Esophagus squamous epithelium (tissue), 5 donors: ENCODE results near the gene ARHGDIB. TPM values are rescaled to one million over a fixed set of nuclear protein-coding genes. Genes with fewer than 3 reads are reported as not detected.

Source experiments
- DNase-seq: peaks from one replicate; lab custom pipeline; 2025; lab: John Stamatoyannopoulos, UW
- H3K27ac ChIP-seq, 4 donors: fragments of 200-600 bp; sonication (generic); one replicate each; pipeline ENCODE4 v1.5.1; 2016 to 2019; ENCODE audit warnings: mild to moderate bottlenecking in 1 of 4
- H3K27me3 ChIP-seq, 4 donors: fragments of 200-600 bp; sonication (generic); 1 replicate in 3 of 4; 2 replicates in 1 of 4; pipeline versions ENCODE4 v1.5.1 to v1.6.0; 2017 to 2021; ENCODE audit warnings: antibody characterized with exemption in 1 of 4
- H3K36me3 ChIP-seq, 3 donors: fragments of 200-600 bp; sonication (generic); one replicate each; pipeline ENCODE4 v1.5.1; 2016 to 2019
- H3K4me1 ChIP-seq, 3 donors: fragments of 200-600 bp; sonication (generic); one replicate each; pipeline ENCODE4 v1.5.1; 2017 to 2019
- H3K4me3 ChIP-seq, 4 donors: fragments of 200-600 bp; sonication (generic); 1 replicate in 3 of 4; 2 replicates in 1 of 4; pipeline ENCODE4 v1.5.1; 2016 to 2019; ENCODE audit warnings: mild to moderate bottlenecking in 2 of 4, moderate library complexity in 1 of 4
- H3K9me3 ChIP-seq, 3 donors: fragments of 200-600 bp; sonication (generic); one replicate each; pipeline ENCODE4 v1.5.1; 2016 to 2019
- POLR2A ChIP-seq, 4 donors: fragments of 450-650 bp; IDR thresholded peaks; one replicate each; pipeline ENCODE4 v1.6.1; 2017; ENCODE audit warnings: antibody characterized with exemption in 4 of 4, mild to moderate bottlenecking in 4 of 4, moderate library complexity in 3 of 4
- WGBS, 2 donors: methylation state at CpG; one replicate each; pipeline ENCODE4 v1.1.5; 2018; 5-methylcytosine and 5-hydroxymethylcytosine counted together
- intact Hi-C: fragments of 100-400 bp; cut with DNase I; formaldehyde crosslinking; loops from one replicate; pipeline ENCODE4 v1.15.0; 2022
- total RNA-seq, 4 donors: library from RNA; depleted of rRNA; stranded (reverse); fragments of >200 nt; gene quantifications; one replicate each; pipeline ENCODE4 v1.1.0, GENCODE V29; 2016
- TF ChIP-seq, protein P1 (sequence below), 6 experiments: fragments of 450-650 bp in 4 of 6; fragments of 200-600 bp in 2 of 6; sonication (generic) in 2 of 6; IDR thresholded peaks; one replicate each; pipeline ENCODE4 v1.5.1; 2016 to 2019; ENCODE audit warnings: antibody characterized with exemption in 6 of 6, mild to moderate bottlenecking in 4 of 6, moderate library complexity in 4 of 6
- donor health status: DM: yes; HTN: yes; CAD: no.

Gene ARHGDIB
- total RNA-seq, 4 donors from 2014 or later, result 17.2 to 91.1 (median 62.0) TPM

DNA sequence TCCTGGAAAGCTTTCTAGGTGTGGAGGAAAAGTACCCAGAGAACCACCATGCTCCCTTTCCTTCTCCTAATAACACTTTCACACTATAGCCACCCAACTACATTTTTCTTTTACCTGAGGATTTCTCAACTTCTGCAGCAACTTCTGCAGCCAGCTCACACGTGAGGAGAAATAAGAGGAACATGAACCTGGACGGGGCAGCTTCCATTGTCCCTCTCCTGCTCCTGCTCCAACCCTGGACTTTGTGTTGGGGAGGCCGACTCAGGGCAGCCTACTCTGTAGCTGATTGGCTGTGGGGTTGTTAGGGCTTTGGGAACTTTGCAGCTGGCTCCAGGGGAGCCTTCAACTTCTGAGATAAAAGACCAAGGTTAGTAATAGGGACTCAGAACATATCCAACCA, 23.1 kb downstream of the ARHGDIB start, which contains the start of gene ERP27:
ERP27 (minus strand) TSS at position 237 of the 400 bp plus-strand sequence; CDS start at position 208, 29 bp downstream.
- WGBS, 2 donors, result 61% methylated on average over 3 of the region's 3 CpGs; no CpG with 5 or more reads in 1 of the 2 donors

GRCh38 chr12:14937689-14938088, 23.7 kb downstream of the ARHGDIB start:
- Histone ChIP-seq H3K4me3 (no peak overlapping the region), H3K27ac (no peak overlapping the region), H3K9me3 (no peaks in the 10 kb centered on the region), H3K27me3 (no peaks in the 10 kb centered on the region), H3K36me3 (peaks cover 0 to 14% (median 0%) of the 10 kb centered on the region in 3 donors), H3K4me1 (peaks cover 0 to 4% (median 0%) of the 10 kb centered on the region in 3 donors)
- DNase-seq, result no peak
- WGBS, 2 donors, result 91% methylated on average over 1 of the region's 1 CpG; no CpG with 5 or more reads in 1 of the 2 donors
- TF ChIP-seq, protein P1, sequence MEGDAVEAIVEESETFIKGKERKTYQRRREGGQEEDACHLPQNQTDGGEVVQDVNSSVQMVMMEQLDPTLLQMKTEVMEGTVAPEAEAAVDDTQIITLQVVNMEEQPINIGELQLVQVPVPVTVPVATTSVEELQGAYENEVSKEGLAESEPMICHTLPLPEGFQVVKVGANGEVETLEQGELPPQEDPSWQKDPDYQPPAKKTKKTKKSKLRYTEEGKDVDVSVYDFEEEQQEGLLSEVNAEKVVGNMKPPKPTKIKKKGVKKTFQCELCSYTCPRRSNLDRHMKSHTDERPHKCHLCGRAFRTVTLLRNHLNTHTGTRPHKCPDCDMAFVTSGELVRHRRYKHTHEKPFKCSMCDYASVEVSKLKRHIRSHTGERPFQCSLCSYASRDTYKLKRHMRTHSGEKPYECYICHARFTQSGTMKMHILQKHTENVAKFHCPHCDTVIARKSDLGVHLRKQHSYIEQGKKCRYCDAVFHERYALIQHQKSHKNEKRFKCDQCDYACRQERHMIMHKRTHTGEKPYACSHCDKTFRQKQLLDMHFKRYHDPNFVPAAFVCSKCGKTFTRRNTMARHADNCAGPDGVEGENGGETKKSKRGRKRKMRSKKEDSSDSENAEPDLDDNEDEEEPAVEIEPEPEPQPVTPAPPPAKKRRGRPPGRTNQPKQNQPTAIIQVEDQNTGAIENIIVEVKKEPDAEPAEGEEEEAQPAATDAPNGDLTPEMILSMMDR (IDR thresholded peaks at IDR 0.05), result peak in 3 of 6 experiments; percentile 11 to 36 (median 11)
- TF ChIP-seq POLR2A (IDR thresholded peaks at IDR 0.05), result no peak
- intact Hi-C loops, result no loop called here

More for the DNA sequence above, 23.1 kb downstream of the ARHGDIB start, which contains the start of gene ERP27:
- Histone ChIP-seq H3K27ac (no peak within 1 kb of the TSS), H3K4me1 (peaks cover 0 to 4% (median 0%) of the 10 kb centered on the region in 3 donors), H3K27me3 (no peaks in the 10 kb centered on the region), H3K9me3 (no peaks in the 10 kb centered on the region), H3K4me3 (no peak within 1 kb of the TSS), H3K36me3 (peaks cover 0 to 14% (median 0%) of the 10 kb centered on the region in 3 donors)
- no peak for DNase-seq
- TF ChIP-seq, protein P1 (IDR thresholded peaks at IDR 0.05), result no peak
- TF ChIP-seq POLR2A (IDR thresholded peaks at IDR 0.05), result no peak
- intact Hi-C loops, result no loop called here

GRCh38 chr12:14937014-14937413, 24.4 kb downstream of the ARHGDIB start:
- no peak overlapping the region for H3K27ac ChIP-seq
- peaks cover 0 to 9% (median 0%) of the 10 kb centered on the region in 3 donors for H3K36me3 ChIP-seq
- H3K27me3 ChIP-seq, result no peaks in the 10 kb centered on the region
- intact Hi-C loops, result no loop called here
- TF ChIP-seq, protein P1 (IDR thresholded peaks at IDR 0.05), result no peak
- no peak for TF ChIP-seq POLR2A (IDR thresholded peaks at IDR 0.05)
- H3K9me3 ChIP-seq, result no peaks in the 10 kb centered on the region
- no peak for DNase-seq
- peaks cover 0 to 4% (median 0%) of the 10 kb centered on the region in 3 donors for H3K4me1 ChIP-seq
- H3K4me3 ChIP-seq, result no peak overlapping the region
- WGBS, 2 donors, result 93 to 97% methylated on average over 3 of the region's 3 CpGs

GRCh38 chr12:14936224-14936861, 25.1 kb downstream of the ARHGDIB start:
- Histone ChIP-seq H3K27me3 (no peaks in the 10 kb centered on the region), H3K36me3 (peaks cover 0 to 2% (median 0%) of the 10 kb centered on the region in 3 donors), H3K27ac (no peak overlapping the region), H3K4me1 (peaks cover 0 to 4% (median 0%) of the 10 kb centered on the region in 3 donors), H3K4me3 (no peak overlapping the region), H3K9me3 (no peaks in the 10 kb centered on the region)
- intact Hi-C loops, result no loop called here
- DNase-seq, result no peak
- WGBS, 2 donors, result 65 to 83% methylated on average over 5 to 6 of the region's 6 CpGs
- TF ChIP-seq, protein P1 (IDR thresholded peaks at IDR 0.05), result peak in 1 of 6 experiments; percentile 30
- no peak for TF ChIP-seq POLR2A (IDR thresholded peaks at IDR 0.05)

GRCh38 chr12:14935031-14935430, 26.4 kb downstream of the ARHGDIB start:
- Histone ChIP-seq H3K27ac (no peak overlapping the region), H3K36me3 (no peaks in the 10 kb centered on the region), H3K4me3 (no peak overlapping the region), H3K27me3 (no peaks in the 10 kb centered on the region), H3K4me1 (peaks cover 0 to 13% (median 0%) of the 10 kb centered on the region in 3 donors), H3K9me3 (no peaks in the 10 kb centered on the region)
- intact Hi-C loops, result no loop called here
- WGBS, 2 donors, result 61 to 68% methylated on average over 4 of the region's 4 CpGs
- TF ChIP-seq, protein P1 (IDR thresholded peaks at IDR 0.05), result no peak
- TF ChIP-seq POLR2A (IDR thresholded peaks at IDR 0.05), result no peak
- no peak for DNase-seq
